CD4-positive, alpha-beta T cell (primary cell): ENCODE results near the gene ASB7. TPM values are rescaled to one million over a fixed set of nuclear protein-coding genes. Genes with fewer than 3 reads are reported as not detected.

Source experiments
- ATAC-seq: fragments of 200-7000 bp; cut with Tn5 transposase; one replicate; pipeline ENCODE4 v1.10.0; 2022; ENCODE audit warnings: mild to moderate bottlenecking; ENCODE audit not compliant: poor library complexity
- CTCF ChIA-PET: fragments of 350-600 bp; sonication (Branson Sonifier 250); formaldehyde crosslinking; loops from one replicate; lab custom pipeline; 2021; ENCODE audit warnings: antibody characterized with exemption, inconsistent platforms; lab: Charles Lee
- POLR2A ChIA-PET: fragments of 350-600 bp; sonication (Branson Sonifier 250); formaldehyde crosslinking; loops from one replicate; lab custom pipeline; 2021; ENCODE audit warnings: antibody characterized with exemption, inconsistent platforms; lab: Charles Lee
- DNase-seq, 14 experiments: peaks; one replicate each; pipeline ENCODE4 v3.0.0-alpha.2; 2013 to 2020; ENCODE audit warnings: mixed read lengths in 2 of 14
- H3K27ac ChIP-seq, 2 donors: one replicate each; pipeline versions ENCODE4 v1.5.1 to v1.7.0; 2013; ENCODE audit warnings: low read length in 2 of 2, low read depth in 1 of 2, mild to moderate bottlenecking in 1 of 2
- H3K27me3 ChIP-seq, 2 experiments: 1 replicate in 1 of 2; 2 replicates in 1 of 2; pipeline versions ENCODE4 v1.6.1 to v1.7.0; 2013; ENCODE audit warnings: low read length in 2 of 2, control low read depth in 1 of 2, mild to moderate bottlenecking in 1 of 2, moderate library complexity in 1 of 2; ENCODE audit not compliant: insufficient read depth in 2 of 2, control insufficient read depth in 1 of 2
- H3K36me3 ChIP-seq: one replicate; pipeline ENCODE4 v1.6.1; 2013; ENCODE audit warnings: low read length, control low read depth; ENCODE audit not compliant: insufficient read depth
- H3K4me1 ChIP-seq: one replicate; pipeline ENCODE4 v1.6.1; 2013; ENCODE audit warnings: low read length, control low read depth; ENCODE audit not compliant: insufficient read depth
- H3K4me3 ChIP-seq: one replicate; pipeline ENCODE4 v1.5.1; 2013; ENCODE audit warnings: mild to moderate bottlenecking, low read length, moderate library complexity
- H3K9me3 ChIP-seq, 2 experiments: 1 replicate in 1 of 2; 2 replicates in 1 of 2; pipeline versions ENCODE4 v1.6.1 to v1.7.0; 2013; ENCODE audit warnings: low read length in 2 of 2, mild to moderate bottlenecking in 2 of 2, control low read depth in 1 of 2, moderate library complexity in 1 of 2; ENCODE audit not compliant: control insufficient read depth in 1 of 2, insufficient read depth in 1 of 2
- H3K27ac Mint-ChIP-seq: one replicate; pipeline ENCODE4 v1.8.0; 2020; ENCODE audit warnings: mixed read lengths
- H3K27me3 Mint-ChIP-seq: one replicate; pipeline ENCODE4 v1.8.0; 2021; ENCODE audit warnings: mixed read lengths
- H3K36me3 Mint-ChIP-seq: one replicate; pipeline ENCODE4 v1.8.0; 2021; ENCODE audit warnings: low read depth, mixed read lengths
- H3K4me1 Mint-ChIP-seq: one replicate; pipeline ENCODE4 v1.8.0; 2021; ENCODE audit warnings: low read depth, mixed read lengths
- H3K4me3 Mint-ChIP-seq: one replicate; pipeline ENCODE4 v1.8.0; 2020; ENCODE audit warnings: mild to moderate bottlenecking, mixed read lengths
- H3K9me3 Mint-ChIP-seq: one replicate; pipeline ENCODE4 v1.8.0; 2020; ENCODE audit warnings: mixed read lengths
- intact Hi-C, 2 experiments: fragments of 100-400 bp; cut with DNase I in 1 of 2; cut with micrococcal nuclease in 1 of 2; formaldehyde crosslinking; loops; one replicate each; pipeline versions ENCODE4 v1.15.1 to v1.9.0; 2023 to 2025; cut with DNase I, micrococcal nuclease
- total RNA-seq, 174 experiments: library from RNA in 2 of 174; stranded (reverse) in 2 of 174; gene quantifications; one replicate each; pipeline ENCODE4 v1.2.3 and lab custom pipeline; 2021 to 2026
- TF ChIP-seq, protein P1 (sequence below): fragments of 200-600 bp; IDR thresholded peaks from one replicate; pipeline ENCODE4 v1.8.0; 2022; ENCODE audit warnings: antibody characterized with exemption, mild to moderate bottlenecking

Gene ASB7
- total RNA-seq, 2 experiments from 2014 or later = 14.9 to 16.7 TPM

DNA sequence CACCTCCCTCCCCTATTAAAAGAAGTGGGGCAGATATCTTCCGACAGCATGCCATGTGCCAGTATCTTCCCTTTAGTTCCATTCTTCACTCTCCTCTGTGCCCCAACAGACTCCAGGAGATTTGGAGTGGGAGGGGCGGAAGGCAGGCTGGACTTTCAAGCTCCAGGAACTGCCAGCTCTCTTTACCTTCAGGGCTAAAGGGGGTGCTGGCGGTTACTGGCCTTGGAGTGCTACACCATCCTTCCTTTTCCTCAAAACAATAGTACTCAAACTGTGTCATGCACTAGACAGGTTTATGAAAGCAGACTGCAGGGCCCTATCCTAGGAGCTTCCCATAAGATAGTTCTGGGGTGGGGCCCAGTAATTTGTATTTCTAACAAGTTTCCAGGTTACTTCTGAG is 6.4 kb upstream of the ASB7 start:
- DNase-seq (peak in 3 of 14 experiments; percentile 18 to 25 (median 20)), ATAC-seq (no peak)
- no peaks in the 10 kb centered on the region for H3K27me3 Mint-ChIP-seq
- Histone ChIP-seq H3K36me3 (peaks cover 5% of the 10 kb centered on the region), H3K27me3 (no peaks in the 10 kb centered on the region), H3K27ac (peak overlapping the region; percentile 75 to 81), H3K4me1 (peaks cover 69% of the 10 kb centered on the region), H3K4me3 (peak overlapping the region; percentile 42), H3K9me3 (no peaks in the 10 kb centered on the region)
- TF ChIP-seq, protein P1, sequence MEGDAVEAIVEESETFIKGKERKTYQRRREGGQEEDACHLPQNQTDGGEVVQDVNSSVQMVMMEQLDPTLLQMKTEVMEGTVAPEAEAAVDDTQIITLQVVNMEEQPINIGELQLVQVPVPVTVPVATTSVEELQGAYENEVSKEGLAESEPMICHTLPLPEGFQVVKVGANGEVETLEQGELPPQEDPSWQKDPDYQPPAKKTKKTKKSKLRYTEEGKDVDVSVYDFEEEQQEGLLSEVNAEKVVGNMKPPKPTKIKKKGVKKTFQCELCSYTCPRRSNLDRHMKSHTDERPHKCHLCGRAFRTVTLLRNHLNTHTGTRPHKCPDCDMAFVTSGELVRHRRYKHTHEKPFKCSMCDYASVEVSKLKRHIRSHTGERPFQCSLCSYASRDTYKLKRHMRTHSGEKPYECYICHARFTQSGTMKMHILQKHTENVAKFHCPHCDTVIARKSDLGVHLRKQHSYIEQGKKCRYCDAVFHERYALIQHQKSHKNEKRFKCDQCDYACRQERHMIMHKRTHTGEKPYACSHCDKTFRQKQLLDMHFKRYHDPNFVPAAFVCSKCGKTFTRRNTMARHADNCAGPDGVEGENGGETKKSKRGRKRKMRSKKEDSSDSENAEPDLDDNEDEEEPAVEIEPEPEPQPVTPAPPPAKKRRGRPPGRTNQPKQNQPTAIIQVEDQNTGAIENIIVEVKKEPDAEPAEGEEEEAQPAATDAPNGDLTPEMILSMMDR = no peak
- ChIA-PET CTCF (interaction anchor here (1.1 to 3.1 kb wide), 4 partner anchors 23 to 667 kb away, joined by 3 to 10 read pairs (median 6); no protein-coding TSS in a partner anchor), POLR2A (interaction anchor here (0.9 to 4.3 kb wide), 9 partner anchors 8 to 1945 kb away, joined by 3 to 44 read pairs (median 6); no protein-coding TSS in a partner anchor)
- H3K9me3 Mint-ChIP-seq = no peaks in the 10 kb centered on the region
- H3K27ac Mint-ChIP-seq = no peak overlapping the region
- H3K4me3 Mint-ChIP-seq = peak overlapping the region; percentile 71
- peaks cover 34% of the 10 kb centered on the region for H3K36me3 Mint-ChIP-seq
- intact Hi-C loops = loop anchor here in 1 of 2 experiments (10.0 kb wide), 1 partner anchor 671 kb away; no protein-coding TSS in a partner anchor
- peaks cover 85% of the 10 kb centered on the region for H3K4me1 Mint-ChIP-seq

- POLR2A ChIA-PET = interaction anchor here (0.9 to 4.3 kb wide), 12 partner anchors 9 to 1946 kb away, joined by 3 to 44 read pairs (median 4); no protein-coding TSS in a partner anchor
- TF ChIP-seq, protein P1 = no peak
- Mint-ChIP-seq H3K9me3 (no peaks in the 10 kb centered on the region), H3K4me3 (peak overlapping the region; percentile 71), H3K27ac (no peak overlapping the region), H3K36me3 (peaks cover 26% of the 10 kb centered on the region), H3K27me3 (no peaks in the 10 kb centered on the region), H3K4me1 (peaks cover 77% of the 10 kb centered on the region)
- Histone ChIP-seq H3K4me1 (peaks cover 69% of the 10 kb centered on the region), H3K4me3 (peak overlapping the region; percentile 42), H3K36me3 (peaks cover 5% of the 10 kb centered on the region), H3K9me3 (no peaks in the 10 kb centered on the region), H3K27ac (peak overlapping the region; percentile 75 to 81), H3K27me3 (no peaks in the 10 kb centered on the region)
- CTCF ChIA-PET = interaction anchor here (0.7 to 3.1 kb wide), 6 partner anchors 24 to 668 kb away, joined by 3 to 10 read pairs (median 4); no protein-coding TSS in a partner anchor
- peak; percentile 58 to 96 (median 87) for DNase-seq
- intact Hi-C loops = loop anchor here in 1 of 2 experiments (10.0 kb wide), 1 partner anchor 672 kb away; no protein-coding TSS in a partner anchor
- peak; percentile 84 for ATAC-seq
Measured at GRCh38 chr15:100596792-100597191, 5.6 kb upstream of the ASB7 start.

GRCh38 chr15:100597862-100598261 is 4.5 kb upstream of the ASB7 start:
- H3K4me3 ChIP-seq = peak overlapping the region; percentile 6
- ChIA-PET CTCF (interaction anchor here (1.0 to 2.4 kb wide), 5 partner anchors 25 to 670 kb away, joined by 4 to 10 read pairs (median 6); no protein-coding TSS in a partner anchor), POLR2A (interaction anchor here (1.3 to 4.3 kb wide), 5 partner anchors 26 to 669 kb away, joined by 3 to 44 read pairs (median 9); no protein-coding TSS in a partner anchor)
- Mint-ChIP-seq H3K9me3 (no peaks in the 10 kb centered on the region), H3K4me3 (peak overlapping the region; percentile 64), H3K36me3 (peaks cover 16% of the 10 kb centered on the region), H3K27me3 (no peaks in the 10 kb centered on the region), H3K27ac (no peak overlapping the region), H3K4me1 (peaks cover 67% of the 10 kb centered on the region)
- no peaks in the 10 kb centered on the region for H3K27me3 ChIP-seq
- peaks cover 3% of the 10 kb centered on the region for H3K36me3 ChIP-seq
- DNase-seq = peak in 2 of 14 experiments; percentile 39 to 49
- H3K9me3 ChIP-seq = no peaks in the 10 kb centered on the region
- H3K4me1 ChIP-seq = peaks cover 64% of the 10 kb centered on the region
- TF ChIP-seq, protein P1 = no peak
- H3K27ac ChIP-seq = peak overlapping the region; percentile 75 to 81
- intact Hi-C loops = loop anchor here in 1 of 2 experiments (10.0 kb wide), 1 partner anchor 673 kb away; no protein-coding TSS in a partner anchor
- ATAC-seq = no peak
